Activated naive CD4-positive, alpha-beta T cell treated with anti-CD3 and anti-CD28 coated beads, Interleukin-2, amount 50 U/mL, for 72 hours (primary cell): ENCODE data around the gene HLA-DOA. TPM values are rescaled to one million over a fixed set of nuclear protein-coding genes. Genes with fewer than 3 reads are reported as not detected.

Source experiments
- ATAC-seq, 2 donors: fragments of 150-1000 bp; cut with Tn5 transposase; 2 replicates each; pipeline ENCODE4 v1.10.0; 2021; ENCODE audit warnings: mild to moderate bottlenecking in 2 of 2, moderate library complexity in 2 of 2
- DNase-seq, 2 donors: peaks; one replicate each; pipeline ENCODE4 v3.0.0; 2021 to 2022; ENCODE audit warnings: low spot score in 2 of 2
- H3K27ac Mint-ChIP-seq, 2 donors: one replicate each; pipeline ENCODE4 v1.8.0; 2022; ENCODE audit warnings: mild to moderate bottlenecking in 2 of 2, mixed read lengths in 2 of 2
- H3K36me3 Mint-ChIP-seq, 2 donors: one replicate each; pipeline ENCODE4 v1.8.0; 2022; ENCODE audit warnings: mixed read lengths in 2 of 2
- H3K9me3 Mint-ChIP-seq, 2 donors: one replicate each; pipeline ENCODE4 v1.8.0; 2022; ENCODE audit warnings: mixed read lengths in 2 of 2
- total RNA-seq, 2 donors: library from RNA; stranded (reverse); gene quantifications; one replicate each; pipeline ENCODE4 v1.2.3, GENCODE V29; 2022

Gene HLA-DOA
- total RNA-seq, 2 donors from 2014 or later, result 1.8 to 3.2 TPM

DNA sequence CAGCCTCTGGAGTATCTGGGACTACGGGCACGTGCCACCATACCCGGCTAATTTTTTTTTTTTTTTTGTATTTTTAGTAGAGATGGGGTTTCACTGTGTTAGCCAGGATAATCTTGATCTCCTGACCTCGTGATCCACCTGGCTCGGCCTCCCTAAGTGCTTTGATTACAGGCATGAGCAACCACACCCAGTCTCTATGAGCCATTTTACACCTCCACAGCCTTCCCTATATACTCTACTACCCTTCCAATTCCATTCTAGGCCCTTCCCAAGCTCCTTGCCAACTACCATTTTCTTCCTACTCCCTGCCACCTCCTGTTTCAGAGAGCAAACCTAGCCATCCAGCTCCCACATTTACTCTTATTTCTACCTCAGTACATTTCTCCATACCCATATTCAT, 48.8 kb downstream of the HLA-DOA start:
- peaks cover 0 to 7% of the 10 kb centered on the region in 2 donors for H3K9me3 Mint-ChIP-seq
- ATAC-seq (no peak), DNase-seq (no peak)
- H3K27ac Mint-ChIP-seq, result peak overlapping the region in 1 of 2 donors; percentile 11
- H3K36me3 Mint-ChIP-seq, result peaks cover 0 to 12% of the 10 kb centered on the region in 2 donors

DNA sequence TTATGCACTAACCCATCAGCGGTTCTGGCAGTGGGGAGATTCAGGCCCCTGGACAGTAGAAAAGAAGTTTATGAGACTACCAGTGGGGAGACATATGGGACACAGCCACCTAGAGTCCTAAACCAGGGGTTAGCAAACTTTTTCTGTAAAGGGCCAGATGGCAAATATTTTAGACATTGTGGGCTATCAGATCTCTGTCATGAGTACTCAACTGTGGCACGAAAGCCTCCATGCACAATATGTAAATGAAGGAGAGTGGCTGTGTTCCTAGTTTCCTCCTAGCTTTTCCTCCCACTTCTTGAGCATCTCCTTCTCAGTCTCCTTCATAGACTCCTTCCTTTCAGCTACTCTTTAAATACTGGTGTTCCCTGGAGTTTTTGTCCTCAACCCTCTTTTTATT, 53.2 kb downstream of the HLA-DOA start:
- H3K27ac Mint-ChIP-seq, result no peak overlapping the region
- H3K9me3 Mint-ChIP-seq, result peaks cover 0 to under 1% of the 10 kb centered on the region in 2 donors
- no peak for DNase-seq
- no peak for ATAC-seq
- peaks cover 0 to 3% of the 10 kb centered on the region in 2 donors for H3K36me3 Mint-ChIP-seq

- H3K36me3 Mint-ChIP-seq, result no peaks in the 10 kb centered on the region
- peak; percentile 4 to 25 for ATAC-seq
- DNase-seq, result peak in 1 of 2 donors; percentile 35
- no peaks in the 10 kb centered on the region for H3K9me3 Mint-ChIP-seq
- H3K27ac Mint-ChIP-seq, result peak overlapping the region in 1 of 2 donors; percentile 3
Observed at GRCh38 chr6:32954986-32955802, 54.2 kb downstream of the HLA-DOA start.

DNA sequence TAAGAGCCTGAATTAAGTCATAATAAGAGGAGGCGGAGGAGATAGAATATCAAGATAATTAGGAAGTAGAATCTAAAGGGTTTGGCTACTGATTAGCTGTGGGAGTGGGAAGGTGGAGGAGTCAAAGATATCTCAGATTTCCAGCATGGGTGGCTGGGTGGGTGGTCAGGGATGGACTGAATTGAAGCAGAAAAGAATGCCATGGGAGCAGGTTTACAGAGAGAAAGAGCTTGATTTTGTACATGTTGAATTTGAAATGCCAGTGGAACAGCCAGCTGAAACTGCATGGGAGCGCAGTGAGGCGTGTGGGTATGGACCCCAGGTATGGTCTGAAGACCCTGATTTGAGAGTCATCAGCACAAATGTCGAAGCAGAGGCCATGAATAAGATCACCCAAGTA, 55.1 kb downstream of the HLA-DOA start:
- Mint-ChIP-seq H3K27ac (no peak overlapping the region), H3K36me3 (no peaks in the 10 kb centered on the region), H3K9me3 (no peaks in the 10 kb centered on the region)
- DNase-seq (no peak), ATAC-seq (no peak)

Other genes with a start within 250 kb of the HLA-DOA start
- gene HLA-DQB2, start 246.1 kb downstream of the HLA-DOA start, total RNA-seq, result under 1 TPM in 1 of 2 donors, not detected in 1; 0.54 TPM
- 1 to 10 TPM; 3.8 to 4.0 TPM for gene HLA-DOB, start 192.6 kb downstream of the HLA-DOA start, total RNA-seq
- gene TAP2, start 170.9 kb downstream of the HLA-DOA start, total RNA-seq, result 100 to 1,000 TPM; 118 to 128 TPM
- 100 to 1,000 TPM; 334 to 353 TPM for gene PSMB8, start 165.5 kb downstream of the HLA-DOA start, total RNA-seq
- gene TAP1, start 155.9 kb downstream of the HLA-DOA start, total RNA-seq, result 100 to 1,000 TPM; 234 to 319 TPM
- gene PSMB9, start 155.4 kb downstream of the HLA-DOA start, total RNA-seq, result 100 to 1,000 TPM; 202 to 262 TPM
- gene HLA-DMB, start 68.6 kb downstream of the HLA-DOA start, total RNA-seq, result 1 to 10 TPM; 2.8 to 4.5 TPM
- gene HLA-DMA, start 56.5 kb downstream of the HLA-DOA start, total RNA-seq, result 10 to 100 TPM; 23.0 to 33.5 TPM
- 100 to 1,000 TPM; 216 to 254 TPM for gene BRD2, start 41.0 kb downstream of the HLA-DOA start, total RNA-seq
- 10 to 100 TPM; 24.4 to 45.8 TPM for gene HLA-DPA1, start 64.1 kb upstream of the HLA-DOA start, total RNA-seq
- 10 to 100 TPM; 10.6 to 39.0 TPM for gene HLA-DPB1, start 66.4 kb upstream of the HLA-DOA start, total RNA-seq
- 1 to 10 TPM; 1.8 to 4.6 TPM for gene COL11A2, start 182.9 kb upstream of the HLA-DOA start, total RNA-seq
- gene RXRB, start 191.1 kb upstream of the HLA-DOA start, total RNA-seq, result 10 to 100 TPM; 46.6 to 89.0 TPM
- 10 to 100 TPM; 45.8 to 78.2 TPM for gene SLC39A7, start 191.3 kb upstream of the HLA-DOA start, total RNA-seq
- 10 to 100 TPM; 14.7 to 17.5 TPM for gene HSD17B8, start 195.1 kb upstream of the HLA-DOA start, total RNA-seq
- 10 to 100 TPM; 30.3 to 46.5 TPM for gene RING1, start 198.9 kb upstream of the HLA-DOA start, total RNA-seq